GM12891 (cell line): ENCODE results near the gene SLC19A1.

ENCODE experiments used
- DNase-seq: peaks from one replicate; pipeline ENCODE4 v3.0.0; 2011; ENCODE audit warnings: low spot score; ENCODE audit not compliant: insufficient read length
- FAIRE-seq: peaks from 2 replicates; lab custom pipeline; 2011; peaks lifted over from hg19 to GRCh38; lab: Jason Lieb, UNC
- PAX5 ChIP-seq: IDR thresholded peaks from 2 replicates; pipeline ENCODE4 v1.6.1; 2011; ENCODE audit warnings: low read length, moderate library complexity, mild to moderate bottlenecking; ENCODE audit not compliant: insufficient read depth, severe bottlenecking
- POLR2A ChIP-seq: IDR thresholded peaks from 2 replicates; pipeline ENCODE4 v1.6.1; 2011; ENCODE audit warnings: low read depth, low read length, control low read depth
- POLR2AphosphoS5 ChIP-seq: IDR thresholded peaks from 2 replicates; pipeline ENCODE4 v1.6.1; 2011; ENCODE audit warnings: low read depth, low read length, control low read depth
- POU2F2 ChIP-seq: IDR thresholded peaks from 2 replicates; pipeline ENCODE4 v1.6.1; 2011; ENCODE audit warnings: low read depth, mild to moderate bottlenecking, control low read depth, low read length, moderate library complexity
- SPI1 ChIP-seq: IDR thresholded peaks from 2 replicates; pipeline ENCODE4 v1.6.1; 2011; ENCODE audit warnings: low read depth, low read length, control low read depth
- TAF1 ChIP-seq: IDR thresholded peaks from 2 replicates; pipeline ENCODE4 v1.6.1; 2011; ENCODE audit warnings: low read depth, low read length, control low read depth

The SLC19A1 gene

GRCh38 chr21:45518742-45519141, 23.5 kb downstream of the SLC19A1 start:
- no peak for DNase-seq
- no peak for FAIRE-seq
- TF ChIP-seq POLR2AphosphoS5 (no peak), POU2F2 (no peak), SPI1 (no peak), TAF1 (no peak), PAX5 (no peak), POLR2A (no peak)

- FAIRE-seq (no peak), DNase-seq (no peak)
- TF ChIP-seq POLR2A (no peak), POU2F2 (no peak), SPI1 (no peak), PAX5 (no peak), POLR2AphosphoS5 (no peak), TAF1 (no peak)
These were observed 24.8 kb downstream of the SLC19A1 start for GRCh38 chr21:45517249-45518065.

GRCh38 chr21:45516671-45517151, 25.5 kb downstream of the SLC19A1 start:
- FAIRE-seq (no peak), DNase-seq (no peak)
- TF ChIP-seq POLR2AphosphoS5 (no peak), POLR2A (no peak), POU2F2 (no peak), SPI1 (no peak), TAF1 (no peak), PAX5 (no peak)

GRCh38 chr21:45516071-45516670, 26.1 kb downstream of the SLC19A1 start:
- DNase-seq (no peak), FAIRE-seq (no peak)
- TF ChIP-seq TAF1, result no peak
- TF ChIP-seq POLR2AphosphoS5, result no peak
- TF ChIP-seq PAX5, result no peak
- TF ChIP-seq POLR2A, result no peak
- no peak for TF ChIP-seq POU2F2
- no peak for TF ChIP-seq SPI1

GRCh38 chr21:45515241-45516061, 26.8 kb downstream of the SLC19A1 start:
- DNase-seq (no peak), FAIRE-seq (no peak)
- TF ChIP-seq TAF1 (no peak), POLR2AphosphoS5 (no peak), SPI1 (no peak), PAX5 (no peak), POLR2A (no peak), POU2F2 (no peak)

- no peak for FAIRE-seq
- no peak for TF ChIP-seq POLR2AphosphoS5
- no peak for DNase-seq
These were observed 27.8 kb downstream of the SLC19A1 start for GRCh38 chr21:45514311-45515021.

- FAIRE-seq (no peak), DNase-seq (no peak)
- TF ChIP-seq POLR2AphosphoS5, result no peak
- no peak for TF ChIP-seq TAF1
- no peak for TF ChIP-seq SPI1
- TF ChIP-seq POU2F2, result no peak
- no peak for TF ChIP-seq POLR2A
- TF ChIP-seq PAX5, result no peak
These were observed 28.4 kb downstream of the SLC19A1 start for GRCh38 chr21:45513741-45514310.

GRCh38 chr21:45513003-45513717, 29.1 kb downstream of the SLC19A1 start:
- FAIRE-seq, result no peak
- TF ChIP-seq PAX5 (no peak), TAF1 (no peak), POLR2A (no peak), POU2F2 (no peak), SPI1 (no peak), POLR2AphosphoS5 (no peak)
- no peak for DNase-seq
